GM13977 (cell line): Measurements from ENCODE around the gene WDR59.
A peak's percentile ranks its signal among the peaks of the same experiment; 100 is the strongest.

Source experiments
- DNase-seq: peaks from one replicate; pipeline ENCODE4 v3.0.0; 2012; ENCODE audit warnings: low spot score
- CTCF ChIP-seq: IDR thresholded peaks from 2 replicates; pipeline ENCODE4 v1.5.1; 2012; ENCODE audit warnings: mild to moderate bottlenecking, control low read depth; ENCODE audit not compliant: insufficient read depth; ENCODE audit errors: extremely low read depth, missing control alignments
- in situ Hi-C: fragments of 300-500 bp; cut with MboI; formaldehyde crosslinking; loops from one replicate; pipeline ENCODE4 v1.12.0; 2022; ENCODE audit warnings: low sequenced_read_pairs, low pct_unique_long_range_greater_than_20kb, mixed read lengths, inconsistent platforms; ENCODE audit not compliant: unreplicated experiment

WDR59 gene

GRCh38 chr16:74871608-74872007 is 113.3 kb downstream of the WDR59 start:
- in situ Hi-C loops, result no loop called here
- TF ChIP-seq CTCF, result no peak
- no peak for DNase-seq

DNA sequence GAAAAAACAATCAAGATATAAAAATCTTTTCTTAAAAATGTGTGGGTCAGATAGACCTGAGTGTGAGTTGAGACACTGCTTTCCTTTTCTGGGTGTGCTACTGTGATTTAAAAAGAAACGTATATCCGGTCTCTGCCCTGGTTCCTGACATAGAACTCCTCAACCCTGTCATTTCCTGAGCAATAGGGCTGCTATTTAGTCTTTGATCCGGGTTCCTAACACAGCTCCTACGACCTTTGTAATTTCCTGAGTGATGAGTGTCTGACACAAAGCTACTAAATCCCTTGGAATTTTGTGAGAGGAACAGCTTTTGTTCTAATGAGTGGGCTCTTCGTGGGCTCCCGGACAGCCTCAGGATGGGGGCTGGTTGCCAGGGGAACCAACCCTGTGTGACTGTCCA is 116.4 kb downstream of the WDR59 start:
- no peak for DNase-seq
- in situ Hi-C loops, result no loop called here
- no peak for TF ChIP-seq CTCF

GRCh38 chr16:74868035-74868434 is 116.9 kb downstream of the WDR59 start:
- in situ Hi-C loops, result no loop called here
- TF ChIP-seq CTCF, result no peak
- DNase-seq, result no peak

DNA sequence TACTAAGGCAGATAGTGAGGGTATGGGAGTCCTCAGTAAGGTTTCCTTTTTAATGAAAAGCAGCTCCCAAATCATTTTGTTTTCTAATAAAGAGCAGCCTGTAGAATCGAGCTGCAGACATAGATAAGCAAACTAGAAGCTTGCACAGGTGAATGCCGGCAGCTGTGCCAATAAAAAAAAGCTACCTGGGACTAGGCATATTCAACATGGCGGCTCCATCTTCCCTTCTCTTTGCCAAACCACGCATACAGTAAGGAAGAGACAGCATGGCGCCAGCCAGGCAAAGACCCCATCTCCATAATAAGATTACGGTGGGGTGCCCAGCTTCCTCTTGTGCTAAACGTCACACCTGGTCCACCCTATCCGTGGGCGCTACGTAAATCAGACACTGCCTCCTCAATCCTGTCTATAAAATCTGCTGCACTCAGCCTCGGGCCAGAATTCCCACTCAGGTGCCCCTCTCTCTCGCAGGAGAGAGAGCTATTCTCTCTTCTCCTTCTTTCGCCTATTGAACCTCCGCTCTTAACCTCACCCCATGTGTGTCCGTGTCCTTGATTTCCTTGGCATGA is 117.6 kb downstream of the WDR59 start:
- in situ Hi-C loops, result no loop called here
- DNase-seq, result no peak
- TF ChIP-seq CTCF, result no peak

DNA sequence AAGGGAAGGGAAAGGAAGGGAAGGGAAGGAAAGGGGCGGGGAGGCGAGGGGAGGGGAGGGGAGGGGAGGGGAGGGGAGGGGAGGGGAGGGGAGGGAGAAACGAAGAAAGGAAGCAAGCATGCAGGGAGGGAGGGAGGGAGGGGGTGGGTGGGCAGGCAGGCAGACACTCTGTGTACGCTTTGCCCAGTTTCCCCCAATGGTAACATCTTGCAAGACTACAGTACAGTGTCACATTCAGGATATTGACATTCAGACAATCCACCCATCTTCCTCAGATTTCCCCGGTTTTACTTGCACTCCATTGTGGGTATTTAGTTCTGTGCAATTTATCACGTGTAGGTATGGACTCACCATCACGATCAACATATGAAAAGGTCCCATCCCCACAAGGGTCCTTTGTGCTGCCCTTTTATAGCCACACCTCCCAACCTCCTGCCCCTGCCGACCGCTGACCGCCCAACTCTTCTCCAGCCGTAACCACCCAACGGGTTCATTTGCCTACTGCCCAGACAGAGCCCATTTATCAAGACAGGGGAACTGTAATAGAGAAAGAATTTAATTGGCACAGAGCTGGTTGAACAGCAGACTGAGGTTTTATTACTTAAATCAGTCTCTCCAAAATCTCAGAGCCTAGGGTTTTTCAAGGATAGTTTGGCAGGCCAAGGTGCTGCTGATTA is 118.9 kb downstream of the WDR59 start:
- in situ Hi-C loops, result no loop called here
- no peak for DNase-seq

DNA sequence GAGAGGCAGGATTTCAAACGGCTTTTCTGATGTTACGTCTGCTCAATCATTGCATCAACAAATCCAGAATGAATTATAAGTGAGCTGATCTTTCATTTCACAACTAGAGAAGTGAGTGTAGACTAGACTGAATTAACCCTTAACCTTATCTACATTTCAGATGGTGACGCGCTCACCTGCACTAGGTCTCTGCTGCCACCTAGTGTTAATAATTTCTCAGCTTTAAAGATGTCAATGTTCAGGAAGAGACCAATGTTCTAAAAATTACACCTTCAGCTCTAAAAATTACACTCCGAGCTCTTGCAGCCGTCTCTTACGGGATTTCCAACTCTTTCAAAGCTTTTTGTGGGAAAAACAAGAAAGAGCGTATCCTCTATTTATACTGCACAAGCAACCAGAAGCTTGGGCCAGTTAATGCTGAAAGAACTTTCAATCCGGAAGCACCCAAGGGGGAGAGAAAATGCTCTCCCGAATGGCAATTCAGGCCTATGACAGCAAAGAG is 122.1 kb downstream of the WDR59 start:
- DNase-seq, result peak; percentile 80
- TF ChIP-seq CTCF, result peak; percentile 73
- in situ Hi-C loops, result no loop called here

More for the DNA sequence above, 118.9 kb downstream of the WDR59 start:
- TF ChIP-seq CTCF, result no peak
